SU-DHL-6 (cell line): ENCODE data around the gene ABCE1.

Source experiments
- H2AFZ ChIP-seq: fragments of 200-600 bp; sonication (generic); 2 replicates; pipeline ENCODE4 v1.6.1; 2014; ENCODE audit warnings: low read depth, mild to moderate bottlenecking, moderate library complexity, mixed read lengths, antibody characterized with exemption, low read length; ENCODE audit not compliant: severe bottlenecking
- H3F3A ChIP-seq: fragments of 200-600 bp; shearing (Covaris generic); 2 replicates; pipeline ENCODE4 v1.6.0; 2016; ENCODE audit warnings: antibody characterized with exemption, mild to moderate bottlenecking; ENCODE audit not compliant: insufficient read depth
- H3K27ac ChIP-seq: fragments of 200-600 bp; sonication (generic); 2 replicates; pipeline ENCODE4 v1.5.1; 2016; ENCODE audit warnings: low read depth, mild to moderate bottlenecking, low read length, moderate library complexity, mixed read lengths
- H3K27me3 ChIP-seq: fragments of 200-600 bp; sonication (generic), shearing (Covaris generic); 2 replicates; pipeline ENCODE4 v1.6.0; 2014; ENCODE audit warnings: mild to moderate bottlenecking, low read length
- H3K36me3 ChIP-seq: fragments of 200-600 bp; sonication (generic); 2 replicates; pipeline ENCODE4 v1.6.1; 2014; ENCODE audit warnings: mild to moderate bottlenecking, low read length, mixed read lengths
- H3K4me2 ChIP-seq: fragments of 300-600, 200-600 bp; shearing (Covaris generic), sonication (generic); 2 replicates; pipeline ENCODE4 v1.6.0; 2014; ENCODE audit warnings: low read length, low read depth, mild to moderate bottlenecking; ENCODE audit not compliant: poor library complexity, severe bottlenecking
- H3K4me3 ChIP-seq: fragments of 200-600 bp; sonication (generic); 2 replicates; pipeline ENCODE4 v1.5.1; 2014; ENCODE audit warnings: antibody characterized with exemption, low read length, mild to moderate bottlenecking, mixed read lengths; ENCODE audit not compliant: insufficient read depth, poor library complexity, severe bottlenecking
- H3K79me2 ChIP-seq: fragments of 200-600 bp; sonication (generic); 2 replicates; pipeline ENCODE4 v1.6.1; 2014; ENCODE audit warnings: mild to moderate bottlenecking, low read length, moderate library complexity; ENCODE audit not compliant: insufficient read depth
- H3K9ac ChIP-seq: fragments of 200-600 bp; sonication (generic); 2 replicates; pipeline ENCODE4 v1.7.0; 2014; ENCODE audit warnings: mild to moderate bottlenecking, low read length
- H3K9me2 ChIP-seq: fragments of 200-600 bp; sonication (generic); replicated peaks from 2 replicates; pipeline ENCODE4 v1.6.1; 2014; ENCODE audit warnings: low read length; ENCODE audit not compliant: insufficient read depth
- H3K9me3 ChIP-seq: fragments of 200-600 bp; sonication (generic); 2 replicates; pipeline ENCODE4 v1.6.1; 2014; ENCODE audit warnings: low read length, mixed read lengths; ENCODE audit not compliant: insufficient read depth
- H4K20me1 ChIP-seq: fragments of 200-600 bp; sonication (generic); 2 replicates; pipeline ENCODE4 v1.6.1; 2014; ENCODE audit warnings: low read depth, mild to moderate bottlenecking, antibody characterized with exemption, low read length, moderate library complexity, mixed read lengths
- EZH2phosphoT487 ChIP-seq: fragments of 200-600 bp; sonication (generic), shearing (Covaris generic); conservative IDR thresholded peaks from 2 replicates; pipeline ENCODE4 v1.6.1; 2018; ENCODE audit warnings: mild to moderate bottlenecking, antibody characterized with exemption, low read length, moderate library complexity, mixed read lengths
- TF ChIP-seq, protein P1 (sequence below): fragments of 200-600 bp; sonication (generic); IDR thresholded peaks from one replicate; pipeline ENCODE4 v1.5.1; 2017; ENCODE audit warnings: antibody characterized with exemption, mild to moderate bottlenecking, low read length, moderate library complexity; ENCODE audit not compliant: insufficient read depth, poor library complexity, severe bottlenecking

The ABCE1 gene

GRCh38 chr4:145176641-145177432, 78.7 kb downstream of the ABCE1 start:
- TF ChIP-seq, protein P1, sequence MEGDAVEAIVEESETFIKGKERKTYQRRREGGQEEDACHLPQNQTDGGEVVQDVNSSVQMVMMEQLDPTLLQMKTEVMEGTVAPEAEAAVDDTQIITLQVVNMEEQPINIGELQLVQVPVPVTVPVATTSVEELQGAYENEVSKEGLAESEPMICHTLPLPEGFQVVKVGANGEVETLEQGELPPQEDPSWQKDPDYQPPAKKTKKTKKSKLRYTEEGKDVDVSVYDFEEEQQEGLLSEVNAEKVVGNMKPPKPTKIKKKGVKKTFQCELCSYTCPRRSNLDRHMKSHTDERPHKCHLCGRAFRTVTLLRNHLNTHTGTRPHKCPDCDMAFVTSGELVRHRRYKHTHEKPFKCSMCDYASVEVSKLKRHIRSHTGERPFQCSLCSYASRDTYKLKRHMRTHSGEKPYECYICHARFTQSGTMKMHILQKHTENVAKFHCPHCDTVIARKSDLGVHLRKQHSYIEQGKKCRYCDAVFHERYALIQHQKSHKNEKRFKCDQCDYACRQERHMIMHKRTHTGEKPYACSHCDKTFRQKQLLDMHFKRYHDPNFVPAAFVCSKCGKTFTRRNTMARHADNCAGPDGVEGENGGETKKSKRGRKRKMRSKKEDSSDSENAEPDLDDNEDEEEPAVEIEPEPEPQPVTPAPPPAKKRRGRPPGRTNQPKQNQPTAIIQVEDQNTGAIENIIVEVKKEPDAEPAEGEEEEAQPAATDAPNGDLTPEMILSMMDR: no peak
- Histone ChIP-seq H3K36me3 (0 out of 2 replicates have a peak, but pooled peaks cover 15% of the 10 kb centered on the region), H3K9ac (peak overlapping the region; percentile 82), H3K4me3 (peak overlapping the region; percentile 88), H3K27me3 (no peaks in the 10 kb centered on the region), H3F3A (peaks cover 5% of the 10 kb centered on the region), H3K9me2 (no peaks in the 10 kb centered on the region), H3K27ac (peak overlapping the region; percentile 16; the same call in 1 of the 2 replicates), H4K20me1 (no peaks in the 10 kb centered on the region), H3K4me2 (peak overlapping the region; percentile 75), H2AFZ (no peak overlapping the region), H3K79me2 (peaks cover 77% of the 10 kb centered on the region), H3K9me3 (no peaks in the 10 kb centered on the region)

DNA sequence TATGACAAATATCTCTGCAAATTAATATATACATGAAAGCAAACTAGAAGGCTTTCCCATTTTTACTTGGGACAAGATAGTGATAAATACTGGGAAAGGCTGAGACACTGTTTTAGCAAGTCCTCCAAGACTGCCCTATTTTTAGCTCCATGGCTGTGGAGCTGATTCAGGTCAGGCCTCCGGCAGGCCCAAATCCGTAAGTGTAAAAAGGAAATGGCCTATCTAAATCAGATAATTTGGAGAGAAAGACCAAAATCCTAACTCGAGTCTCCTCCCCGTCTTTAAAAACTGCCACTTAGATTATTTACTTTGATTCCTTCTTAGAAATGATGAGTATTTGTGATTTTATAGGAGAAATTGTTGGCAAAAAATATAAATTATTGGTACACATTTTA, 79.4 kb downstream of the ABCE1 start:
- Histone ChIP-seq H2AFZ (no peak overlapping the region), H4K20me1 (no peaks in the 10 kb centered on the region), H3K4me2 (peak overlapping the region; percentile 75), H3K79me2 (peaks cover 70% of the 10 kb centered on the region), H3K4me3 (peak overlapping the region; percentile 88), H3K27ac (peak overlapping the region; percentile 91), H3K9me3 (no peaks in the 10 kb centered on the region), H3K9ac (peak overlapping the region; percentile 82), H3K36me3 (0 out of 2 replicates have a peak, but pooled peaks cover 10% of the 10 kb centered on the region), H3K27me3 (no peaks in the 10 kb centered on the region), H3K9me2 (no peaks in the 10 kb centered on the region), H3F3A (peaks cover 9% of the 10 kb centered on the region)
- TF ChIP-seq, protein P1: no peak
- TF ChIP-seq EZH2phosphoT487: no peak

GRCh38 chr4:145177906-145178538, 79.9 kb downstream of the ABCE1 start:
- no peak overlapping the region for H2AFZ ChIP-seq
- H3K27ac ChIP-seq: peak overlapping the region; percentile 91
- peaks cover 65% of the 10 kb centered on the region for H3K79me2 ChIP-seq
- H3K36me3 ChIP-seq: 0 out of 2 replicates have a peak, but pooled peaks cover 6% of the 10 kb centered on the region
- peaks cover 9% of the 10 kb centered on the region for H3F3A ChIP-seq
- peak overlapping the region; percentile 75 for H3K4me2 ChIP-seq
- H3K9me3 ChIP-seq: no peaks in the 10 kb centered on the region
- no peaks in the 10 kb centered on the region for H3K27me3 ChIP-seq
- peak overlapping the region; percentile 88 for H3K4me3 ChIP-seq
- peak overlapping the region; percentile 82 for H3K9ac ChIP-seq
- H4K20me1 ChIP-seq: no peaks in the 10 kb centered on the region
- no peak for TF ChIP-seq EZH2phosphoT487
- TF ChIP-seq, protein P1: no peak
- H3K9me2 ChIP-seq: no peaks in the 10 kb centered on the region
